Measurements from ENCODE around the gene PROKR1. TPM values are rescaled to one million over a fixed set of nuclear protein-coding genes. Genes with fewer than 3 reads are reported as not detected.

PROKR1 gene
- total and polyA plus RNA-seq, 7 experiments from 2014 or later = not detected

DNA sequence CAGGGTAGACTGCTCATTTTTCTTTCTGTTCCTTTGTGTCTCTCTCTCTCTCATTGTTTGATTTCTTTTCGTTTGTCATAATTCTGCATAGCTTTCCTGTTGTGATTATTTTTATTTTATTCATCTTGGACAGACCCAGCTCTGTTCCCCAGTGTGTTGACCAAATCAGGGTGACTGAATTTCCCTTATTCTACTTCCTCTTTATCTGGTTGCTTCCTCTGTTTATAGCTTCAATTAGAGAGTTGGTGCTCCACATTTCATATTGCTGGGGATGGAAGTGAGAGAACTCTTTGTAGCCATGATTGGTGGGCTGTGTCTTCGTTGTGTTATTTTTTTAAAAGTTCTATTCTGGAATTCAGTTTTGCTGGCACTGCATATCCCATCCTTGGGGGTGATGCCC, 19.1 kb downstream of the PROKR1 start:
- ChIA-PET CTCF (no interaction called here), POLR2A (no interaction called here)
- H3K4me1 Mint-ChIP-seq = peaks cover 0 to 7% (median 0%) of the 10 kb centered on the region in 7 donors
- ATAC-seq = peak; percentile 54
- peaks cover 20 to 53% (median 30%) of the 10 kb centered on the region in 5 donors for H3K27me3 Mint-ChIP-seq
- no peak overlapping the region for H3K27ac Mint-ChIP-seq
- H3K36me3 Mint-ChIP-seq = no peaks in the 10 kb centered on the region
- no peak for DNase-seq
- H3K4me1 ChIP-seq (ENCODE audit: control insufficient read depth in 2 of 2, insufficient read depth in 2 of 2, low read length in 2 of 2) = no peaks in the 10 kb centered on the region
- H3K27me3 ChIP-seq (ENCODE audit: control insufficient read depth in 2 of 2, insufficient read depth in 2 of 2, low read length in 2 of 2) = no peaks in the 10 kb centered on the region
- intact Hi-C loops (cut with micrococcal nuclease) = no loop called here
- no peak overlapping the region for H3K4me3 Mint-ChIP-seq
- H3K27ac ChIP-seq (ENCODE audit: low read depth, low read length) = no peak overlapping the region
- no peak overlapping the region for H3K4me3 ChIP-seq (ENCODE audit: low read length)
- peaks cover 0 to 5% (median 1%) of the 10 kb centered on the region in 11 donors for H3K9me3 Mint-ChIP-seq
- H3K9me3 ChIP-seq (ENCODE audit: control insufficient read depth in 2 of 3, low read length in 3 of 3) = no peaks in the 10 kb centered on the region
- H3K36me3 ChIP-seq (ENCODE audit: control insufficient read depth in 2 of 3, insufficient read depth in 3 of 3, low read length in 3 of 3) = no peaks in the 10 kb centered on the region

DNA sequence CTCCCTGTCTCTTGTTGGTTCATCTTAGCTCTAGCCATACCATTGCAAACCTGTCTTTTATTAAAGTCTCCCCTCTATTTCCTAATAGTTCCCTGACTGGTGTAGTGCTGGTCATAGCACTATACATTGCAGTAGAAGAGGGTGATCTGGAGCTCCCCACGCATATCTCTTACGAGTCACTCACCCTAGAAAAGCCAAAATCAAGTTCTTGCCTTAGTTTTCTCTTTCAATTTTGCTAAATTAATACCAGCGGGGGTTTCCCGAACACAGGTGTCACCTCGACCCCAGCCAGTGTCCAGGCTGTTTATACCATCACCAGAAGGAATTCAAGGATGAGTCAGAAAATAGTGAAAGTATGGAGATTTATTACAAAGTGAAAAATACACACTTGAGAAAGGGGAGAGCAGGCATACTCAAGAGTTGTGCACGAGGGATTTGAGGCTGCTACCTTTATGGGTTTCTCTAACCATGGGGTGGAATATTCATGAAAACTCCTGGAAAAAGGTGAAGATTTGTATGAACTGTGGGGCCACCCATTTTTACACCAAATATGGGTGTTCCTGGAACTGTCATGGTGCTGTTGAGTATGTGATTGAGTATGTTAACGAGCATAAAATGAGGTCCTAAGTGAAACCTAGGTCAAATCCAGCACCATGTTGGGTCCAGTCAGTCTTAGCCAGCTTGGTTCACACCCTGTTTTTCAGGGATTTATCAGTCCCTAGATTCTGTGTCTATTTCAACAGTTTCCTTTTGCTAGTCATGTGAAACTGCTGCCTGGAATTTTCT, 20.2 kb downstream of the PROKR1 start:
- intact Hi-C loops (cut with micrococcal nuclease) = no loop called here

DNA sequence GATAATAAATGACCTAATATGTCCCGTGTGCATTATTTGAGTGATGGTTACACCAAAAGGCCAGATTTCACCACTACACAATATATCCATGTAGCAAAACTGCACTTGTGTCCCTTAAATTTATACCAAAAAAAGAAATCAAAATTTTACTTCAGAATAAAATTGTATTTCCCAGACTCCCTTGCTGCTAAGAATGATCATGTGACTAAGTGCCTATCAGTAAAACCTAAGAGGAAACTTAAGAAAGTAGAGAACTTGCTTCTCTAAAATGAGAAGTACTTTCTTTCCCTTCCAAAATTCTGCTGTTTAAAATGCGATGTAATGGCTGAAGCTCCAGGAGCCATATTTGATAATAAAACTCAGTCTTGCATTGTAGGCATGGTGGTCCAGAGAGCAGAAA, 24.0 kb downstream of the PROKR1 start:
- H3K9me3 ChIP-seq (ENCODE audit: control insufficient read depth in 2 of 3, low read length in 3 of 3) = no peaks in the 10 kb centered on the region
- H3K4me1 ChIP-seq (ENCODE audit: control insufficient read depth in 2 of 2, insufficient read depth in 2 of 2, low read length in 2 of 2) = no peaks in the 10 kb centered on the region
- Mint-ChIP-seq H3K36me3 (no peaks in the 10 kb centered on the region), H3K4me3 (no peak overlapping the region), H3K9me3 (peaks cover 0 to 9% (median 2%) of the 10 kb centered on the region in 11 donors), H3K4me1 (peaks cover 0 to 5% (median 0%) of the 10 kb centered on the region in 7 donors), H3K27me3 (peaks cover 12 to 49% (median 20%) of the 10 kb centered on the region in 5 donors), H3K27ac (no peak overlapping the region)
- intact Hi-C loops (cut with micrococcal nuclease) = no loop called here
- no peak overlapping the region for H3K4me3 ChIP-seq (ENCODE audit: low read length)
- POLR2A ChIA-PET = no interaction called here
- ATAC-seq (no peak), DNase-seq (no peak)
- H3K36me3 ChIP-seq (ENCODE audit: control insufficient read depth in 2 of 3, insufficient read depth in 3 of 3, low read length in 3 of 3) = no peaks in the 10 kb centered on the region
- no peak overlapping the region for H3K27ac ChIP-seq (ENCODE audit: low read depth, low read length)
- CTCF ChIA-PET = no interaction called here
- H3K27me3 ChIP-seq (ENCODE audit: control insufficient read depth in 2 of 2, insufficient read depth in 2 of 2, low read length in 2 of 2) = no peaks in the 10 kb centered on the region

More for the DNA sequence above, 20.2 kb downstream of the PROKR1 start:
- Histone ChIP-seq H3K27me3 (ENCODE audit: control insufficient read depth in 2 of 2, insufficient read depth in 2 of 2, low read length in 2 of 2) (no peaks in the 10 kb centered on the region), H3K4me1 (ENCODE audit: control insufficient read depth in 2 of 2, insufficient read depth in 2 of 2, low read length in 2 of 2) (no peaks in the 10 kb centered on the region), H3K9me3 (ENCODE audit: control insufficient read depth in 2 of 3, low read length in 3 of 3) (no peaks in the 10 kb centered on the region), H3K36me3 (ENCODE audit: control insufficient read depth in 2 of 3, insufficient read depth in 3 of 3, low read length in 3 of 3) (no peaks in the 10 kb centered on the region), H3K4me3 (ENCODE audit: low read length) (no peak overlapping the region), H3K27ac (ENCODE audit: low read depth, low read length) (no peak overlapping the region)
- ATAC-seq = no peak
- ChIA-PET CTCF (no interaction called here), POLR2A (no interaction called here)
- Mint-ChIP-seq H3K4me3 (no peak overlapping the region), H3K9me3 (peaks cover 0 to 9% (median 2%) of the 10 kb centered on the region in 11 donors), H3K27ac (no peak overlapping the region), H3K36me3 (no peaks in the 10 kb centered on the region), H3K27me3 (peaks cover 16 to 45% (median 23%) of the 10 kb centered on the region in 5 donors), H3K4me1 (peaks cover 0 to 5% (median 0%) of the 10 kb centered on the region in 7 donors)
- no peak for DNase-seq

DNA sequence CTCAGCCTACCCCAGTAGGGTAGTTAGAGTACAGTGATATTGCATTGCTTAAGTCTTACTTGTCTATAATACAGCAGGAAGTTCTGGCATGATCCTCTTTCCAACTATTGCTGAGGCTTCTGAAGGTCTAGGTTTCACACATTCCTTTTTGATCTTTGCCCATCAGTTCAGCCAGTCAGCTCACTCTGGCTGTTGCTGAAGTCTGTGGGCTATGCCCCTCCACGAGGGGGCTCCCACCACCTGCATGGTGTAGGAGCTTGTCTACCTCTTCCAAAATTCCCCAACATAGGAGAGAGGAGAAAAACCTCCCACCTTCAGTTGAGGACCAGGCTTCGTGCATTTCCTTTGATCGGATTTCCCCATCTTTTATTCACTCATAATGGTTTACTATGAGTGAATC, 26.3 kb downstream of the PROKR1 start:
- POLR2A ChIA-PET = no interaction called here
- peaks cover 0 to 9% (median 3%) of the 10 kb centered on the region in 11 donors for H3K9me3 Mint-ChIP-seq
- no peaks in the 10 kb centered on the region for H3K4me1 Mint-ChIP-seq
- intact Hi-C loops (cut with micrococcal nuclease) = no loop called here
- Histone ChIP-seq H3K4me3 (ENCODE audit: low read length) (no peak overlapping the region), H3K27ac (ENCODE audit: low read depth, low read length) (no peak overlapping the region), H3K36me3 (ENCODE audit: control insufficient read depth in 2 of 3, insufficient read depth in 3 of 3, low read length in 3 of 3) (no peaks in the 10 kb centered on the region), H3K27me3 (ENCODE audit: control insufficient read depth in 2 of 2, insufficient read depth in 2 of 2, low read length in 2 of 2) (no peaks in the 10 kb centered on the region), H3K4me1 (ENCODE audit: control insufficient read depth in 2 of 2, insufficient read depth in 2 of 2, low read length in 2 of 2) (no peaks in the 10 kb centered on the region), H3K9me3 (ENCODE audit: control insufficient read depth in 2 of 3, low read length in 3 of 3) (no peaks in the 10 kb centered on the region)
- H3K27ac Mint-ChIP-seq = no peak overlapping the region
- CTCF ChIA-PET = no interaction called here
- H3K27me3 Mint-ChIP-seq = peaks cover 4 to 51% (median 7%) of the 10 kb centered on the region in 5 donors
- no peak overlapping the region for H3K4me3 Mint-ChIP-seq
- DNase-seq (no peak), ATAC-seq (no peak)
- no peaks in the 10 kb centered on the region for H3K36me3 Mint-ChIP-seq

- no peak overlapping the region for H3K4me3 Mint-ChIP-seq
- H3K27me3 ChIP-seq (ENCODE audit: control insufficient read depth in 2 of 2, insufficient read depth in 2 of 2, low read length in 2 of 2) = no peaks in the 10 kb centered on the region
- H3K36me3 ChIP-seq (ENCODE audit: control insufficient read depth in 2 of 3, insufficient read depth in 3 of 3, low read length in 3 of 3) = no peaks in the 10 kb centered on the region
- H3K4me1 Mint-ChIP-seq = no peaks in the 10 kb centered on the region
- ATAC-seq = no peak
- no peak overlapping the region for H3K27ac Mint-ChIP-seq
- ChIA-PET POLR2A (no interaction called here), CTCF (no interaction called here)
- H3K9me3 ChIP-seq (ENCODE audit: control insufficient read depth in 2 of 3, low read length in 3 of 3) = no peaks in the 10 kb centered on the region
- peaks cover 0 to 4% (median 0%) of the 10 kb centered on the region in 5 donors for H3K36me3 Mint-ChIP-seq
- H3K27ac ChIP-seq (ENCODE audit: low read depth, low read length) = no peak overlapping the region
- no peak for DNase-seq
- H3K4me1 ChIP-seq (ENCODE audit: control insufficient read depth in 2 of 2, insufficient read depth in 2 of 2, low read length in 2 of 2) = no peaks in the 10 kb centered on the region
- H3K27me3 Mint-ChIP-seq = peaks cover 0 to 39% (median 6%) of the 10 kb centered on the region in 5 donors
- peaks cover 0 to 18% (median 9%) of the 10 kb centered on the region in 11 donors for H3K9me3 Mint-ChIP-seq
- intact Hi-C loops (cut with micrococcal nuclease) = no loop called here
- no peak overlapping the region for H3K4me3 ChIP-seq (ENCODE audit: low read length)
These were observed 28.6 kb downstream of the PROKR1 start for GRCh38 chr2:68671961-68672360.

DNA sequence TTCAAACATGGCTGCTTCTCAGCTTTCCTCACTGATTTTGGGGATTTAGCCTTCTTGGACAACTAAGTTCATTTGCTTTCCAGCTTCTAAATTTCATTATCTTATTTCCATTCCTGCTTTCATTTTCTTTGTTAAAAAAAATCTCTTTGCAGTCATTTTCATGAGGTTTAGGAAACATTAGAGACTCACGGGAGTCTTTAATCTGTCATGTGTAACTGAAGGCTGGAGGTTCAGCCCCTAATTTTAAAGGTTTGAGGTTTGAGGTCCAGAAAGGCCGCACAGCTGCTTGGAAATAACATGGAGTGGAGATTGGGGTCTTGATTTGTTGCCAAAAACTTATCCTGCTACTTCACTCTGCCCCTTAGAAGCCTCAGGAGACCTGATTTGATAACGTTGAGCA, 30.3 kb downstream of the PROKR1 start:
- ATAC-seq (no peak), DNase-seq (no peak)
- Histone ChIP-seq H3K4me1 (ENCODE audit: control insufficient read depth in 2 of 2, insufficient read depth in 2 of 2, low read length in 2 of 2) (no peaks in the 10 kb centered on the region), H3K27me3 (ENCODE audit: control insufficient read depth in 2 of 2, insufficient read depth in 2 of 2, low read length in 2 of 2) (no peaks in the 10 kb centered on the region), H3K36me3 (ENCODE audit: control insufficient read depth in 2 of 3, insufficient read depth in 3 of 3, low read length in 3 of 3) (no peaks in the 10 kb centered on the region), H3K9me3 (ENCODE audit: control insufficient read depth in 2 of 3, low read length in 3 of 3) (no peaks in the 10 kb centered on the region), H3K27ac (ENCODE audit: low read depth, low read length) (no peak overlapping the region), H3K4me3 (ENCODE audit: low read length) (no peak overlapping the region)
- Mint-ChIP-seq H3K4me1 (no peaks in the 10 kb centered on the region), H3K9me3 (peaks cover 0 to 16% (median 7%) of the 10 kb centered on the region in 11 donors), H3K27ac (no peak overlapping the region), H3K36me3 (peaks cover 0 to 4% (median 0%) of the 10 kb centered on the region in 5 donors), H3K4me3 (no peak overlapping the region), H3K27me3 (peaks cover 0 to 32% (median 6%) of the 10 kb centered on the region in 5 donors)
- intact Hi-C loops (cut with micrococcal nuclease) = no loop called here
- ChIA-PET POLR2A (interaction anchor here (0.7 kb wide), 1 partner anchor 17 kb away, joined by 3 read pairs; no protein-coding TSS in a partner anchor), CTCF (no interaction called here)

DNA sequence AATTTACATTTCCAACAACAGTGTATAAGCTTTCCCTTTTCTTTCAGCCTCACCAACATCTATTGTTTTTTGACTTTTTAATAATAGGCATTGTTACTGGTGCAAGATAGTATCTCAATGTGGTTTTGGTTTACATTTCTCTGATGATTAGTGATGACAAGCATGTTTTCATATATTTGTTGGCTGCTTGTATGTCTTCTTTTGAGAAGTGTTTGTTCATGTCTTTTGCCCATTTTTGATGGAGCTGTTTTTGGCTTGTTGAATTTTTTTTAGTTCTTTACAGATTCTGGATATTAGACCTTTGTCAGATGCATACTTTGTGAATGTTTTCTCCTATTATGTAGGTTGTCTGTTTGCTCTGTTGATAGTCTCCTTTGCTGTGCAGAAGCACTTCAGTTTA, 32.1 kb downstream of the PROKR1 start:
- Histone ChIP-seq H3K27ac (ENCODE audit: low read depth, low read length) (no peak overlapping the region), H3K4me3 (ENCODE audit: low read length) (no peak overlapping the region), H3K4me1 (ENCODE audit: control insufficient read depth in 2 of 2, insufficient read depth in 2 of 2, low read length in 2 of 2) (no peaks in the 10 kb centered on the region), H3K9me3 (ENCODE audit: control insufficient read depth in 2 of 3, low read length in 3 of 3) (no peaks in the 10 kb centered on the region), H3K36me3 (ENCODE audit: control insufficient read depth in 2 of 3, insufficient read depth in 3 of 3, low read length in 3 of 3) (no peaks in the 10 kb centered on the region), H3K27me3 (ENCODE audit: control insufficient read depth in 2 of 2, insufficient read depth in 2 of 2, low read length in 2 of 2) (no peaks in the 10 kb centered on the region)
- Mint-ChIP-seq H3K27ac (no peak overlapping the region), H3K9me3 (peaks cover 0 to 20% (median 8%) of the 10 kb centered on the region in 11 donors), H3K36me3 (peaks cover 0 to 7% (median 4%) of the 10 kb centered on the region in 5 donors), H3K4me1 (peaks cover 0 to 4% (median 0%) of the 10 kb centered on the region in 7 donors), H3K27me3 (peaks cover 4 to 25% (median 7%) of the 10 kb centered on the region in 5 donors), H3K4me3 (no peak overlapping the region)
- ATAC-seq = no peak
- no peak for DNase-seq
- intact Hi-C loops (cut with micrococcal nuclease) = no loop called here
- ChIA-PET POLR2A (no interaction called here), CTCF (no interaction called here)
